Measurements from ENCODE around the gene CACNA1G. TPM values are rescaled to one million over a fixed set of nuclear protein-coding genes. Genes with fewer than 3 reads are reported as not detected.

Gene CACNA1G
- polyA plus RNA-seq, 1 donor (not counting 4 experiments of a cell fraction or from before 2014, with no cell fraction given), result 0.07 TPM

DNA sequence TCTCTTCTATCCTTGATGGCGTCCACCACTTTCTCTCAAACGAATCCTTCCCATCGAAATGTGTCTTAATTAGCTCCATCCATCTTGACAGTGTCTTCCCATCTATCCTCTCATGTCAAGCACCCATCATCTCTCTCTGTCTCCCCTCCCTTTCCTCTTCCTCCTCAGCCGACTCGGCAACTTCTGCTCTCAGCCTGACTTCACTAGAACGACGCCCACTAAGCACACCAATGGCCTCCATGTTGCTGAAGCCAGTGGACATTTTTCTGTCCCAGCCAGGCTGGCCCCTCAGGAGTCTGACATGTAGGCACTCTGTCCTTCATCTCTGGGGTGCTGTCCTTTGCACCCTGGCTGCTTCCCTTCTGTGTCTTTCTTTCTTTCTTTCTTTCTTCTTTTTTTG, 16.0 kb upstream of the CACNA1G start:
- Histone ChIP-seq H3K36me3 (ENCODE audit: control insufficient read depth in 2 of 2, extremely low read depth in 1 of 2, insufficient read depth in 2 of 2, low read length in 2 of 2) (peaks cover 11 to 24% of the 10 kb centered on the region in 2 experiments), H3K79me2 (ENCODE audit: control insufficient read depth, insufficient read depth, low read length) (peaks cover 3% of the 10 kb centered on the region), H3K9me3 (ENCODE audit: control insufficient read depth, low read depth, low read length) (no peaks in the 10 kb centered on the region), H3K27ac (ENCODE audit: control insufficient read depth, insufficient read depth, low read length) (no peak overlapping the region), H3K4me3 (ENCODE audit: control insufficient read depth in 2 of 3, extremely low read depth in 1 of 3, insufficient read depth in 2 of 3, low read depth in 1 of 3, low read length in 3 of 3) (no peak overlapping the region), H3K27me3 (ENCODE audit: control insufficient read depth, extremely low read depth, insufficient read depth, low read length) (no peaks in the 10 kb centered on the region), H3K4me2 (ENCODE audit: control insufficient read depth, extremely low read depth, insufficient read depth, low read depth, low read length) (no peak overlapping the region), H3K4me1 (ENCODE audit: control insufficient read depth, extremely low read depth, insufficient read depth, low read length) (peaks cover 44% of the 10 kb centered on the region), H3K9ac (ENCODE audit: control insufficient read depth, extremely low read depth, insufficient read depth, low read length) (no peak overlapping the region), H2AFZ (ENCODE audit: control insufficient read depth, low read length) (no peak overlapping the region), H3K9me1 (ENCODE audit: control insufficient read depth, extremely low read depth, insufficient read depth, low read length) (peaks cover 2% of the 10 kb centered on the region), H4K20me1 (ENCODE audit: control insufficient read depth, extremely low read depth, insufficient read depth, low read length) (peaks cover 3% of the 10 kb centered on the region)
- no peak for DNase-seq (ENCODE audit: low read depth, low spot score)
- FAIRE-seq, result no peak
- dilution Hi-C loops (cut with MboI; ENCODE audit: extremely low pct_ligation_motif_present, low sequenced_read_pairs), result no loop called here
- no peak for TF ChIP-seq EZH2 (IDR thresholded peaks at IDR 0.05; ENCODE audit: low read length)
- TF ChIP-seq, protein P1, sequence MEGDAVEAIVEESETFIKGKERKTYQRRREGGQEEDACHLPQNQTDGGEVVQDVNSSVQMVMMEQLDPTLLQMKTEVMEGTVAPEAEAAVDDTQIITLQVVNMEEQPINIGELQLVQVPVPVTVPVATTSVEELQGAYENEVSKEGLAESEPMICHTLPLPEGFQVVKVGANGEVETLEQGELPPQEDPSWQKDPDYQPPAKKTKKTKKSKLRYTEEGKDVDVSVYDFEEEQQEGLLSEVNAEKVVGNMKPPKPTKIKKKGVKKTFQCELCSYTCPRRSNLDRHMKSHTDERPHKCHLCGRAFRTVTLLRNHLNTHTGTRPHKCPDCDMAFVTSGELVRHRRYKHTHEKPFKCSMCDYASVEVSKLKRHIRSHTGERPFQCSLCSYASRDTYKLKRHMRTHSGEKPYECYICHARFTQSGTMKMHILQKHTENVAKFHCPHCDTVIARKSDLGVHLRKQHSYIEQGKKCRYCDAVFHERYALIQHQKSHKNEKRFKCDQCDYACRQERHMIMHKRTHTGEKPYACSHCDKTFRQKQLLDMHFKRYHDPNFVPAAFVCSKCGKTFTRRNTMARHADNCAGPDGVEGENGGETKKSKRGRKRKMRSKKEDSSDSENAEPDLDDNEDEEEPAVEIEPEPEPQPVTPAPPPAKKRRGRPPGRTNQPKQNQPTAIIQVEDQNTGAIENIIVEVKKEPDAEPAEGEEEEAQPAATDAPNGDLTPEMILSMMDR (optimal IDR thresholded peaks at IDR 0.05 in 1 of 3, IDR thresholded peaks at IDR 0.05 in 1 of 3, conservative IDR thresholded peaks at IDR 0.05 in 1 of 3; ENCODE audit: extremely low read depth in 1 of 3, insufficient read depth in 2 of 3, low read length in 3 of 3), result no peak

DNA sequence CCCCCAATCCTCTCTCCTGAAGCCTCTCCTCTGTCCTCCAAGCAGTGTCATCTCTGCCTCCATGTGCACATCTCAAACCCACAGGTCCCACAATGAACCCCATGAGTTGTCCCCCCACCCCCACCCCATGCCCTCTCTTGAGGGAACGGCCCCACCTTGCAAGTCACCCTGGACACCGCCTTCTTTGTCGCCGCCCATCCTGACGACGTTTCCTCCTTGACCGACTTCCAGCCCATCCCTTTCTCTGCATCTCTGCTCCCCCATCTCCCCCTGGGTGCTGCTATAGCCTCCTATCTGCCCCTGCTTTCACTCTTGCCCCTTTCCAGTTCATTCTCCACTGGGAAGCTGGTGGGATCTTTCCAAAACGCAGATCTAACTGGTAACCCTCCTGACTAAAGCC, 15.2 kb upstream of the CACNA1G start:
- dilution Hi-C loops (cut with MboI; ENCODE audit: extremely low pct_ligation_motif_present, low sequenced_read_pairs), result no loop called here
- no peak for DNase-seq (ENCODE audit: low read depth, low spot score)

More for the DNA sequence above, 15.2 kb upstream of the CACNA1G start:
- no peak for FAIRE-seq
- Histone ChIP-seq H4K20me1 (ENCODE audit: control insufficient read depth, extremely low read depth, insufficient read depth, low read length) (no peaks in the 10 kb centered on the region), H3K27me3 (ENCODE audit: control insufficient read depth, extremely low read depth, insufficient read depth, low read length) (no peaks in the 10 kb centered on the region), H3K4me2 (ENCODE audit: control insufficient read depth, extremely low read depth, insufficient read depth, low read depth, low read length) (no peak overlapping the region), H3K9me3 (ENCODE audit: control insufficient read depth, low read depth, low read length) (no peaks in the 10 kb centered on the region), H3K4me3 (ENCODE audit: control insufficient read depth in 2 of 3, extremely low read depth in 1 of 3, insufficient read depth in 2 of 3, low read depth in 1 of 3, low read length in 3 of 3) (no peak overlapping the region), H3K36me3 (ENCODE audit: control insufficient read depth in 2 of 2, extremely low read depth in 1 of 2, insufficient read depth in 2 of 2, low read length in 2 of 2) (peaks cover 9 to 23% of the 10 kb centered on the region in 2 experiments), H3K27ac (ENCODE audit: control insufficient read depth, insufficient read depth, low read length) (no peak overlapping the region), H2AFZ (ENCODE audit: control insufficient read depth, low read length) (no peak overlapping the region), H3K79me2 (ENCODE audit: control insufficient read depth, insufficient read depth, low read length) (no peaks in the 10 kb centered on the region), H3K9ac (ENCODE audit: control insufficient read depth, extremely low read depth, insufficient read depth, low read length) (no peak overlapping the region), H3K9me1 (ENCODE audit: control insufficient read depth, extremely low read depth, insufficient read depth, low read length) (no peaks in the 10 kb centered on the region), H3K4me1 (ENCODE audit: control insufficient read depth, extremely low read depth, insufficient read depth, low read length) (peaks cover 36% of the 10 kb centered on the region)
- TF ChIP-seq, protein P1 (optimal IDR thresholded peaks at IDR 0.05 in 1 of 3, IDR thresholded peaks at IDR 0.05 in 1 of 3, conservative IDR thresholded peaks at IDR 0.05 in 1 of 3; ENCODE audit: extremely low read depth in 1 of 3, insufficient read depth in 2 of 3, low read length in 3 of 3), result no peak
- no peak for TF ChIP-seq EZH2 (IDR thresholded peaks at IDR 0.05; ENCODE audit: low read length)
